Measurements from ENCODE around the gene AZU1. TPM values are rescaled to one million over a fixed set of nuclear protein-coding genes. Genes with fewer than 3 reads are reported as not detected.

Gene AZU1
- total and polyA plus RNA-seq, 2 of the 8 experiments (the other 6 are each of a cell fraction or from before 2014, with no cell fraction given): 0.80 to 1.3 TPM

GRCh38 chr19:870963-871401 lies 43.3 kb downstream of the AZU1 start (continued):
- no peak for TF ChIP-seq BCL11A (IDR thresholded peaks at IDR 0.05; ENCODE audit: low read depth in 2 of 2, low read length in 2 of 2)
- TF ChIP-seq SP1 (IDR thresholded peaks at IDR 0.05; ENCODE audit: low read depth, low read length): no peak
